Breast epithelium (tissue), 4 donors: Measurements from ENCODE around the gene CUZD1. TPM values are rescaled to one million over a fixed set of nuclear protein-coding genes. Genes with fewer than 3 reads are reported as not detected.

ENCODE experiments used
- DNase-seq, 2 donors: peaks; one replicate each; pipeline ENCODE4 v3.0.0-alpha.2; 2019; ENCODE audit warnings: low spot score in 2 of 2
- H3K27ac ChIP-seq, 2 donors: fragments of 200-600 bp; sonication (generic) in 1 of 2; one replicate each; pipeline ENCODE4 v1.5.1; 2016 to 2019; ENCODE audit warnings: mild to moderate bottlenecking in 1 of 2
- H3K27me3 ChIP-seq, 2 donors: fragments of 200-600 bp; sonication (generic) in 1 of 2; one replicate each; pipeline versions ENCODE4 v1.5.1 to v1.6.0; 2017 to 2019; ENCODE audit warnings: control low read depth in 1 of 2, mild to moderate bottlenecking in 1 of 2
- H3K36me3 ChIP-seq: fragments of 200-600 bp; one replicate; pipeline ENCODE4 v1.5.1; 2019
- H3K4me1 ChIP-seq, 2 donors: fragments of 200-600 bp; sonication (generic); one replicate each; pipeline ENCODE4 v1.5.1; 2016 to 2019; ENCODE audit warnings: control low read depth in 1 of 2
- H3K4me3 ChIP-seq, 3 donors: fragments of 200-600 bp; sonication (generic); 1 replicate in 2 of 3; 2 replicates in 1 of 3; pipeline ENCODE4 v1.5.1; 2016 to 2019; ENCODE audit warnings: mild to moderate bottlenecking in 3 of 3, moderate library complexity in 2 of 3
- H3K9me3 ChIP-seq, 2 donors: fragments of 200-600 bp; sonication (generic) in 1 of 2; one replicate each; pipeline ENCODE4 v1.5.1; 2016 to 2019; ENCODE audit warnings: control low read depth in 1 of 2
- CTCF ChIP-seq, 3 donors: fragments of 450-650 bp; IDR thresholded peaks; one replicate each; pipeline ENCODE4 v1.5.1; 2016 to 2017; ENCODE audit warnings: antibody characterized with exemption in 3 of 3, mild to moderate bottlenecking in 3 of 3, moderate library complexity in 3 of 3
- POLR2A ChIP-seq: fragments of 450-650 bp; IDR thresholded peaks from one replicate; pipeline ENCODE4 v1.6.1; 2016; ENCODE audit warnings: antibody characterized with exemption, mild to moderate bottlenecking, moderate library complexity
- POLR2AphosphoS5 ChIP-seq, 3 donors: sonication (generic); formaldehyde crosslinking; IDR thresholded peaks; one replicate each; pipeline ENCODE4 v1.6.1; 2017; ENCODE audit warnings: antibody characterized with exemption in 3 of 3
- intact Hi-C: fragments of 100-400 bp; cut with DNase I; formaldehyde crosslinking; loops from one replicate; pipeline ENCODE4 v1.15.1; 2023; ENCODE audit warnings: low total_unique reads
- total RNA-seq, 3 donors: library from RNA; depleted of rRNA; stranded (reverse); fragments of >200 nt; gene quantifications; one replicate each; pipeline ENCODE4 v1.1.0, GENCODE V29; 2016

CUZD1 gene
- total RNA-seq, 3 donors from 2014 or later = 0.48 to 1.8 (median 0.98) TPM

GRCh38 chr10:122856902-122857301 lies 11.2 kb upstream of the CUZD1 start:
- intact Hi-C loops = no loop called here

GRCh38 chr10:122855745-122856144 lies 10.1 kb upstream of the CUZD1 start:
- no peak for DNase-seq
- H3K27me3 ChIP-seq = no peaks in the 10 kb centered on the region
- TF ChIP-seq POLR2AphosphoS5 (IDR thresholded peaks at IDR 0.05) = no peak
- no peak for TF ChIP-seq CTCF (IDR thresholded peaks at IDR 0.05)
- TF ChIP-seq POLR2A = no peak
- no peaks in the 10 kb centered on the region for H3K4me1 ChIP-seq
- no peak overlapping the region for H3K27ac ChIP-seq
- no peaks in the 10 kb centered on the region for H3K36me3 ChIP-seq
- no peaks in the 10 kb centered on the region for H3K9me3 ChIP-seq
- intact Hi-C loops = no loop called here
- H3K4me3 ChIP-seq = no peak overlapping the region

More at GRCh38 chr10:122856902-122857301, 11.2 kb upstream of the CUZD1 start:
- Histone ChIP-seq H3K4me3 (no peak overlapping the region), H3K27ac (no peak overlapping the region), H3K9me3 (no peaks in the 10 kb centered on the region), H3K4me1 (no peaks in the 10 kb centered on the region), H3K27me3 (no peaks in the 10 kb centered on the region), H3K36me3 (no peaks in the 10 kb centered on the region)
- DNase-seq = no peak
- TF ChIP-seq POLR2A (no peak), CTCF (IDR thresholded peaks at IDR 0.05) (no peak)

GRCh38 chr10:122854648-122855047 lies 9.0 kb upstream of the CUZD1 start:
- DNase-seq = no peak
- no peaks in the 10 kb centered on the region for H3K36me3 ChIP-seq
- intact Hi-C loops = no loop called here
- no peaks in the 10 kb centered on the region for H3K4me1 ChIP-seq
- no peaks in the 10 kb centered on the region for H3K27me3 ChIP-seq
- TF ChIP-seq CTCF (IDR thresholded peaks at IDR 0.05) = no peak
- TF ChIP-seq POLR2AphosphoS5 (IDR thresholded peaks at IDR 0.05) = no peak
- TF ChIP-seq POLR2A = no peak
- no peaks in the 10 kb centered on the region for H3K9me3 ChIP-seq
- no peak overlapping the region for H3K27ac ChIP-seq
- no peak overlapping the region for H3K4me3 ChIP-seq

GRCh38 chr10:122853665-122854313 lies 8.1 kb upstream of the CUZD1 start:
- Histone ChIP-seq H3K27ac (no peak overlapping the region), H3K27me3 (no peaks in the 10 kb centered on the region), H3K36me3 (no peaks in the 10 kb centered on the region), H3K4me1 (no peaks in the 10 kb centered on the region), H3K4me3 (no peak overlapping the region), H3K9me3 (no peaks in the 10 kb centered on the region)
- no peak for DNase-seq
- TF ChIP-seq POLR2AphosphoS5 (IDR thresholded peaks at IDR 0.05) (no peak), CTCF (IDR thresholded peaks at IDR 0.05) (no peak), POLR2A (no peak)
- intact Hi-C loops = no loop called here

GRCh38 chr10:122852261-122852660 lies 6.6 kb upstream of the CUZD1 start:
- no peaks in the 10 kb centered on the region for H3K36me3 ChIP-seq
- intact Hi-C loops = no loop called here
- H3K4me1 ChIP-seq = no peaks in the 10 kb centered on the region

More at GRCh38 chr10:122852261-122852660, 6.6 kb upstream of the CUZD1 start:
- H3K27ac ChIP-seq = no peak overlapping the region
- no peak overlapping the region for H3K4me3 ChIP-seq
- H3K27me3 ChIP-seq = no peaks in the 10 kb centered on the region
- no peak for TF ChIP-seq POLR2AphosphoS5 (IDR thresholded peaks at IDR 0.05)
- no peak for TF ChIP-seq POLR2A
- no peak for TF ChIP-seq CTCF (IDR thresholded peaks at IDR 0.05)
- H3K9me3 ChIP-seq = no peaks in the 10 kb centered on the region
- no peak for DNase-seq
